HG03196 (cell line): ENCODE data around the gene DCAF17.
"Not testable (repeated sequence)": the region's sequence is repeated elsewhere in the genome, so short reads cannot be mapped to it uniquely, and the experiment has no call there.

Experiments
- ATAC-seq: cut with Tn5 transposase; IDR thresholded peaks from one replicate; pipeline ENCODE4 v1.9.1; 2021; ENCODE audit not compliant: unreplicated experiment

The DCAF17 gene

GRCh38 chr2:171451074-171451473 is 17.0 kb downstream of the DCAF17 start:
- no peak for ATAC-seq

- ATAC-seq = no peak
These were observed 18.7 kb downstream of the DCAF17 start for GRCh38 chr2:171452773-171453172.

GRCh38 chr2:171459498-171459897 is 25.5 kb downstream of the DCAF17 start:
- no peak for ATAC-seq

- ATAC-seq = no peak
These were observed 26.5 kb downstream of the DCAF17 start for GRCh38 chr2:171460537-171460936.

GRCh38 chr2:171469176-171469575 is 35.1 kb downstream of the DCAF17 start:
- no peak for ATAC-seq

GRCh38 chr2:171470129-171470528 is 36.1 kb downstream of the DCAF17 start:
- no peak for ATAC-seq

- no peak for ATAC-seq
These were observed 42.0 kb downstream of the DCAF17 start for GRCh38 chr2:171475979-171476378.

GRCh38 chr2:171478345-171478744 is 44.3 kb downstream of the DCAF17 start:
- no peak for ATAC-seq

- no peak for ATAC-seq
These were observed 45.3 kb downstream of the DCAF17 start for GRCh38 chr2:171479154-171479814.

GRCh38 chr2:171480908-171481307 is 46.9 kb downstream of the DCAF17 start:
- no peak for ATAC-seq

GRCh38 chr2:171482308-171482707 is 48.3 kb downstream of the DCAF17 start:
- no peak for ATAC-seq

- ATAC-seq = no peak
These were observed 48.9 kb downstream of the DCAF17 start for GRCh38 chr2:171482877-171483276.

- ATAC-seq = no peak
These were observed 49.8 kb downstream of the DCAF17 start for GRCh38 chr2:171483793-171484192.

- ATAC-seq = no peak
These were observed 51.1 kb downstream of the DCAF17 start for GRCh38 chr2:171485116-171485515.

GRCh38 chr2:171487201-171487600 is 53.2 kb downstream of the DCAF17 start:
- no peak for ATAC-seq

GRCh38 chr2:171487803-171488259 is 53.8 kb downstream of the DCAF17 start:
- no peak for ATAC-seq

- no peak for ATAC-seq
These were observed 56.6 kb downstream of the DCAF17 start for GRCh38 chr2:171490577-171490976.

- no peak for ATAC-seq
These were observed 57.3 kb downstream of the DCAF17 start for GRCh38 chr2:171491292-171491691.

- ATAC-seq = no peak
These were observed 58.6 kb downstream of the DCAF17 start for GRCh38 chr2:171492664-171493063.

- not testable (repeated sequence) for ATAC-seq
These were observed 63.6 kb downstream of the DCAF17 start for GRCh38 chr2:171497664-171498063.

- ATAC-seq = no peak
These were observed 71.3 kb downstream of the DCAF17 start for GRCh38 chr2:171505374-171505773.

GRCh38 chr2:171509945-171510731 is 76.1 kb downstream of the DCAF17 start:
- no peak for ATAC-seq
